HG03103 (cell line): Measurements from ENCODE around the gene PLEKHA3.
A peak's percentile ranks its signal among the peaks of the same experiment; 100 is the strongest.
"Not testable (repeated sequence)": the region's sequence is repeated elsewhere in the genome, so short reads cannot be mapped to it uniquely, and the experiment has no call there.

Experiments
- ATAC-seq: cut with Tn5 transposase; IDR thresholded peaks from one replicate; pipeline ENCODE4 v1.9.1; 2021; ENCODE audit warnings: low read depth; ENCODE audit not compliant: unreplicated experiment

PLEKHA3 gene

DNA sequence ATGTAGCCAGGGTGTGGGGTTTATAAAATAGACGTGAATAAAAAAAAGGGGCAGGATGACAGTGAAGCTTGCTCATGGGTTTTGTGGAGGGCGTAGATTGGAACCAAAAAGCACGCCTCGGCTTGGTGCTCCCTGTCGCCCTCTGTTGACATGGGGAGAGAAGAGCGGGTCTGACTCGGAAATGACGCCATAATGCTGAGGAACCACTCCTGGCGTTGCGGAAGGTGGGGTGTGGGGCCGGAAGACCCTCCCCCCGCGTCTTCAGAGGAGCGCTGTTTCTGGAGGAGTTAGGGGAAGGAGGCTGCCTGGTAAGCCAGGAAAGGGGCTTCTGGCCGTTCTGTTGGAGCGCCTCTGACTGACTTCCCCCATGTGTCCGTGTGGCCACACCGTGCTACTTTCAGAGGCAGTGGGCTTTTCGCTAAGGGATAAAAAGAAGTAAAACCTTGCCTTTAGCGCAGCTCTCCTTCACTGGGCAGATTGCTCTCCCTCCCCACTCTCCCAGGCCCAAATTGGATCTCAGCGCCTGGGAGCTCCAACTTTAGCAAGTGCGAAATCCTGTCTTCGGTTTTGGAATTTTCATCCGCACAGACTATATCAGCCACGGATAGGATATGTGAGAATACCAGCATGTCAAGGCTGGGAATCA lies 42.8 kb downstream of the PLEKHA3 start:
- peak; percentile 89 for ATAC-seq

GRCh38 chr2:178523596-178524134 lies 43.4 kb downstream of the PLEKHA3 start:
- no peak for ATAC-seq

DNA sequence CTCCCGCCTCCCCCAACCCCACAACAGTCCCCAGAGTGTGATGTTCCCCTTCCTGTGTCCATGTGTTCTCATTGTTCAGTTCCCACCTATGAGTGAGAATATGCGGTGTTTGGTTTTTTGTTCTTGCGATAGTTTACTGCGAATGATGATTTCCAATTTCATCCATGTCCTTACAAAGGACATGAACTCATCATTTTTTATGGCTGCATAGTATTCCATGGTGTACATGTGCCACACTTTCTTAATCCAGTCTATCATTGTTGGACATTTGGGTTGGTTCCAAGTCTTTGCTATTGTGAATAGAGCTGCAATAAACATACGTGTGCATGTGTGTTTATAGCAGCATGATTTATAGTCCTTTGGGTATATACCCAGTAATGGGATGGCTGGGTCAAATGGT lies 44.8 kb downstream of the PLEKHA3 start:
- ATAC-seq, result not testable (repeated sequence)

GRCh38 chr2:178525460-178525859 lies 45.2 kb downstream of the PLEKHA3 start:
- not testable (repeated sequence) for ATAC-seq

DNA sequence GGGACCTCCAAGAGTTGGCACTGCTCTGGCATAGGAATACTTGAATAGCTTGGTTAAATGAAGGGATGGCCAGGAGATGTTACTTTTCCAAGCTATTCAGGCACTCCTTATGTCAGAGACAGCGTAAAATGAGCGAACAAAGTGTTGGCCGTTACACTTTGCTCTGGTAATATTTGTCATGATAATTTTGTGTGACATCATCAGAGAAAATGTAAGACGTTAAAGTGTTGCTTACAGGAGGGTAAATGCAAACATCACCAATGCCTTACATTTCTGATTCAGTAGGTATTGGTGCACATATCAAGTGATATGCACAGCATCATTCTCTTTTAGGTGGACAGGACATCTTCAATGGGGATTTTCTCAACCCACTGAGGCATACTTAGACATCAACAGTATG lies 46.0 kb downstream of the PLEKHA3 start:
- ATAC-seq, result no peak

- no peak for ATAC-seq
Measured at GRCh38 chr2:178527592-178527991, 47.3 kb downstream of the PLEKHA3 start.

GRCh38 chr2:178528647-178529046 lies 48.4 kb downstream of the PLEKHA3 start:
- no peak for ATAC-seq

GRCh38 chr2:178529194-178529593 lies 48.9 kb downstream of the PLEKHA3 start:
- no peak for ATAC-seq

- ATAC-seq, result peak; percentile 0
Measured at GRCh38 chr2:178530131-178530530, 49.9 kb downstream of the PLEKHA3 start.

DNA sequence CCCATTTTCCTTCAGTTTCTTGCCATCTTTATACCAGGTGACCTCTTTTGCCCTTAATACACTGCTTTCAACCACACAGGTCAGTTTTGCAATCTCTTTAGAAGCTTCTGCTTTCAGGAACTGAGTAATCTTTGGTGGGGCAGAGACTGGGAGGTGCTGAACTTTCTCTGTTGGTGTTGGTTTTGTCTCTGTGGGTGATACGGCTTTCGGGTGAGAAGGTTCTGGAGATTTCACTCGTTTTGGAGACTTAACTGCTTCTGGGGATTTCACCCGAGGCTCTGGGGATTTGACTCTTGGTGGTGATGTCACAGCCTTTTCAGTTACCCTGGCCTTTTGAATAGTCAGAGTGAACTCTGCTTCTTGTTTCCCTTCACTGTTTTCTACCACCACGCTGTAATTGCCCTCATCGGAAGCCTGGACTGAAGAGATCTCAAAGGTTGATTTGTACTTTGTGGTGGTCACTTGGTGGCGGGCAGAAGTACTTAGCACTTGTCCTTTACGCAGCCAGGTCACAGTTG lies 50.4 kb downstream of the PLEKHA3 start:
- peak; percentile 93 for ATAC-seq

DNA sequence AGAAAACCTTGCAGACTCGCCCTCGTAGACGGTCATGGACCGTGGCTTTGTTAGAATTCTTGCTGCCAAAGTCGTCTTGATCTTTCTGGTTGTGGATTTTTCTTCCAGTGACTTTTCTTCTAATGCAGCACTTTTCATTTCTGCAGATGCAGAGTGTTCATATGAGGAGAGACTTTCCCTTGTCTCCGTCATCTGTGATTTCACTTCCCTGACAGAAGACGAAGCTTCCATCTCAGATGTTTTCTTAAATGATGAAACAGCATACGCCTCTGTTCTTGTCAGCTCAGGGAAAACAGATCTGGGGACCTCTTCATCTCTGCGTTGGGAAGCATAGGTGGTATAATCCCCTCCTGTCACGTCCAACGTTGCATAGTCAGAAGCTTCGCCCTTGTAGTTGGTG lies 50.9 kb downstream of the PLEKHA3 start:
- no peak for ATAC-seq

- ATAC-seq, result no peak
Measured at GRCh38 chr2:178536037-178536436, 55.8 kb downstream of the PLEKHA3 start.

- ATAC-seq, result no peak
Measured at GRCh38 chr2:178542161-178542560, 61.9 kb downstream of the PLEKHA3 start.

GRCh38 chr2:178542569-178542968 lies 62.3 kb downstream of the PLEKHA3 start:
- ATAC-seq, result no peak

- peak; percentile 84 for ATAC-seq
Measured at GRCh38 chr2:178550352-178550751, 70.1 kb downstream of the PLEKHA3 start.

- no peak for ATAC-seq
Measured at GRCh38 chr2:178553047-178553446, 72.8 kb downstream of the PLEKHA3 start.
